Stimulated activated CD4-positive, alpha-beta T cell treated with anti-CD3 and anti-CD28 coated beads, Interleukin-2, amount 100 ng/mL, for 4 hours (primary cell): Measurements from ENCODE around the gene RRP12.
"Not testable (repeated sequence)": the region's sequence is repeated elsewhere in the genome, so short reads cannot be mapped to it uniquely, and the experiment has no call there.

Experiments used
- DNase-seq: peaks from one replicate; pipeline ENCODE4 v3.0.0-alpha.2; 2020; ENCODE audit warnings: low read depth

The RRP12 gene

GRCh38 chr10:97406483-97406882 lies 5.3 kb upstream of the RRP12 start:
- DNase-seq, result not testable (repeated sequence)

GRCh38 chr10:97406064-97406463 lies 4.9 kb upstream of the RRP12 start:
- DNase-seq, result no peak

- no peak for DNase-seq
Observed at GRCh38 chr10:97404044-97404443, 2.9 kb upstream of the RRP12 start.

- DNase-seq, result no peak
Observed at GRCh38 chr10:97401455-97401919, 347 bp upstream of the RRP12 start.

GRCh38 chr10:97399843-97400545 lies 1.1 kb downstream of the RRP12 start:
- peak; percentile 32 for DNase-seq

- no peak for DNase-seq
Observed at GRCh38 chr10:97396056-97396455, 5.1 kb downstream of the RRP12 start.

- no peak for DNase-seq
Observed at GRCh38 chr10:97393034-97393573, 8.0 kb downstream of the RRP12 start.

GRCh38 chr10:97390091-97390490 lies 11.0 kb downstream of the RRP12 start:
- no peak for DNase-seq

- no peak for DNase-seq
Observed at GRCh38 chr10:97388152-97388551, 13.0 kb downstream of the RRP12 start.

GRCh38 chr10:97385565-97385964 lies 15.6 kb downstream of the RRP12 start:
- DNase-seq, result no peak

GRCh38 chr10:97384641-97385040 lies 16.5 kb downstream of the RRP12 start:
- no peak for DNase-seq

- DNase-seq, result no peak
Observed at GRCh38 chr10:97384156-97384555, 17.0 kb downstream of the RRP12 start.

GRCh38 chr10:97383159-97383558 lies 18.0 kb downstream of the RRP12 start:
- no peak for DNase-seq

- no peak for DNase-seq
Observed at GRCh38 chr10:97381626-97382025, 19.5 kb downstream of the RRP12 start.

GRCh38 chr10:97380516-97380915 lies 20.6 kb downstream of the RRP12 start:
- no peak for DNase-seq

- no peak for DNase-seq
Observed at GRCh38 chr10:97378933-97379921, 21.9 kb downstream of the RRP12 start.

GRCh38 chr10:97376413-97376812 lies 24.7 kb downstream of the RRP12 start:
- no peak for DNase-seq

- no peak for DNase-seq
Observed at GRCh38 chr10:97373456-97373855, 27.7 kb downstream of the RRP12 start.

- DNase-seq, result no peak
Observed at GRCh38 chr10:97372233-97372875, 28.8 kb downstream of the RRP12 start.

GRCh38 chr10:97371696-97372095 lies 29.4 kb downstream of the RRP12 start:
- no peak for DNase-seq

- no peak for DNase-seq
Observed at GRCh38 chr10:97367126-97367649, 34.0 kb downstream of the RRP12 start.

GRCh38 chr10:97366572-97366971 lies 34.6 kb downstream of the RRP12 start:
- DNase-seq, result no peak
